CD4-positive, alpha-beta T cell treated with Interleukin-10 for 1 hour (primary cell): Measurements from ENCODE around the gene CRB3.
A peak's percentile ranks its signal among the peaks of the same experiment; 100 is the strongest.
"Not testable (repeated sequence)": the region's sequence is repeated elsewhere in the genome, so short reads cannot be mapped to it uniquely, and the experiment has no call there.

Experiments used
- DNase-seq: peaks from one replicate; pipeline ENCODE4 v3.0.0-alpha.2; 2020

The CRB3 gene

GRCh38 chr19:6498294-6499036 lies 34.4 kb downstream of the CRB3 start:
- DNase-seq, result no peak

GRCh38 chr19:6499052-6499790 lies 35.1 kb downstream of the CRB3 start:
- DNase-seq, result no peak

GRCh38 chr19:6500837-6501739 lies 37.0 kb downstream of the CRB3 start:
- no peak for DNase-seq

- peak; percentile 52 for DNase-seq
These were observed 37.9 kb downstream of the CRB3 start, which contains the start of gene TUBB4A for GRCh38 chr19:6501740-6502648. TUBB4A (minus strand) TSS chr19:6502309; CDS start chr19:6502212, 97 bp downstream.

GRCh38 chr19:6503407-6504201 lies 39.5 kb downstream of the CRB3 start:
- DNase-seq, result no peak

GRCh38 chr19:6508028-6508771 lies 44.1 kb downstream of the CRB3 start:
- not testable (repeated sequence) for DNase-seq

GRCh38 chr19:6509118-6509971 lies 45.3 kb downstream of the CRB3 start:
- DNase-seq, result no peak

- DNase-seq, result no peak
These were observed 46.5 kb downstream of the CRB3 start for GRCh38 chr19:6510618-6511017.

- DNase-seq, result no peak
These were observed 50.0 kb downstream of the CRB3 start for GRCh38 chr19:6514089-6514488.

- DNase-seq, result no peak
These were observed 51.0 kb downstream of the CRB3 start for GRCh38 chr19:6514926-6515544.

GRCh38 chr19:6516018-6516658 lies 52.1 kb downstream of the CRB3 start:
- DNase-seq, result peak; percentile 84
